NCI-H1930 (cell line): ENCODE results near the gene ELN.

ENCODE experiments used
- DNase-seq, 2 experiments: peaks; one replicate each; lab custom pipeline; 2025; lab: John Stamatoyannopoulos, UW

Gene ELN

DNA sequence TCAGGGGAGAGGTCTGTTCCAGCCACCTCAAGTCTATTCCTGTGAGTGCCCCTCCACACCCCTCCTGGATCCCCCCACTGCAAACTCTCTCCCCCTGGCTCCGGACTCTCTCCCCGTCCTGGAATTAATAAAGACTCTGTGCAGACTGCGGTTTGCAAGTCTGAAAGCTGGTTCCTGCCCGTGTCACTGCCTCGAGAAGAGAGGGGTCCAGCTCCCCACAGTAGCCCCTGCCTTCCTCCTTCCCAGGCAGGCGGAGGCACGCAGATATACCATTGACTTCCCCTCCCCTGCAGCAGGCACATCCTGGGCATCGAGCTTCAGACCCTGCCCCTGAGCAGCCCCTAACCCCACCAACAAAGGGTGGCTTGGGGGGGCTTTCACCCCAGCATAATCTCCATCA, 2.2 kb upstream of the ELN start:
- no peak for DNase-seq

DNA sequence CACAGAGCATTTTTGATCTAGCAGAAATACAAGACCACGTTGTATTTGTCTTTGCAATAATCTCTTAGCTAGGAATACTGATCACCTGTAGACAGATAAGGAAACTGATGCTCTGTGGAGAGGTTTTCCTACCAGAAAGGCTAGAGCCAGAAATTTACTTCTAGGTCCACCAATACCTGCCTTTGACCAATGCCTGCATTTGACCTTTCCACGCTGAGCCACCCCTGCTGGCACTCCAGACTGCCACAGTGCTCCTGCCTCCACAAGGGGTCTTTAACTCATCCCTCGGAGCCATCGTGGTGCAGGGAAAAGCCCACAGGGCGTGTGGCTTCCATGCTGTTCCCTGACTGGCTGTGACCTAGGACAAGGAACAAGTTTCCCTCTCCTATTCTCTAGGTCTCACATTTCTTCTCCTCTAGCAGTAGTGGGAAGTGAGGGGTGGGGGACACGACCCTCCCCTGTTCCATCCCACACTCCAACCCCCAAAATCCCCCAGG, 1.5 kb upstream of the ELN start:
- no peak for DNase-seq

DNA sequence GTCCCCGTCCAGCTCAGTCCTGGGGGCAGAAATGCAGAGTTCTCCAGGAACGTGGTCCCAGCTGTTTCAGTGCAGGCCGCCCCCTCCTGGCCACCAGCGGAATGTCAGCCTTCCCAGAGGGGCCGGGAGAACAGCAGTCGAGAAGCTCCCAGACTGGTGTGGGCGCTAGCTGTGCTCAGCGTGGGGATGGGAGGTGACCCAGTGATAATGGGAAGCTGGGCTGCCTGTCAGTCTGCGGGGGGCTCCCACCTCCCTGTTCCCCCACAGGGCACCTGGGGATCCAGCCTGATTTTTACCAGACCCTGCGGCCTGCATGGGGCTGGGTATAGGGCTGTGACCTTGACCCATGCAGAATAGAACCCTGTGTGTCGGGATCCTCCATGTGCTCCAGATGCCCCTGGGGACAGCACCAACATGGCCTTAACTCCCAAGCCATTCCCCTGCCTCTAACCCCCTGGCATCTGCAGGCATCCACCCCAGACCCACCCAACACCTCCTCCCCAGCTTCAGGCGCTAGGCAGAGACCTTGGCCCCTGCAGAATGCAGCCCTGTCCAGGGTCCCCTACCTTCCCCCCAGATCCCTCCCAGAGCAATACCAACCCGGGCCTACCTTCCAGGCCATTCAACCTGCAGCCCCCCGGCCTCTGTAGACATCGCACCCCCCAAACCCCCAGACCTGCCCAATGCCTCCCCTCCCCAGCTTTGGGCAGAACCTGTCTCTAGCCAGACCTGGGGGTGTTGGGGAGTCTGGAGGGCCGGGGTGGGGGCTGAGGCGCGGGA, 880 bp upstream of the ELN start:
- DNase-seq = peak in 1 of 2 experiments; percentile 51

DNA sequence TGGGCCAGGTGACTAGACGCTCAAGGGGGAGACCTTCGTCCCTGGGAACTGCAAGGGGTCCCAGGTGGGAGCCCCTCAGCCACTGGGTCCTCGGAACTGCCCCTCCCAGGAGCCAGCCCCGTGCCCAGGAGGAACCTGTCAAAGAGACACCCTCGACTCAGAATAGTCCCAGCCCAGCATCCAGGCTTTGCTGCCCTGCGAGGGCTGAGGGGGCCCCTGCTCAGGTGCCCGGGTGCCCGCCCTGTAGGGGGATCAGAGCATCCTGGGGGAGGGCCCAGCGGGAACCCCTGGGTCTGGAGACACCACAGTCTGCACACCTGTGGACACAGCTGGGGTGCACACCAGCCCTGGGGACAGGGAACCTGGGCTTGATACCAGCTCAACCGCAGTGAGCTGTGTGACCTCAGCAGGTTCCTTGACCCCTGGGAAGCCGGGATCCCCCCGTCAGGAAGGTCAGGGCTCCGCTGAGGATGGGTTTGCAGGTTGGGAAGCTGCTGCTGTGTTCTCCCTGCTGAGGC, 407 bp downstream of the ELN start:
- no peak for DNase-seq

DNA sequence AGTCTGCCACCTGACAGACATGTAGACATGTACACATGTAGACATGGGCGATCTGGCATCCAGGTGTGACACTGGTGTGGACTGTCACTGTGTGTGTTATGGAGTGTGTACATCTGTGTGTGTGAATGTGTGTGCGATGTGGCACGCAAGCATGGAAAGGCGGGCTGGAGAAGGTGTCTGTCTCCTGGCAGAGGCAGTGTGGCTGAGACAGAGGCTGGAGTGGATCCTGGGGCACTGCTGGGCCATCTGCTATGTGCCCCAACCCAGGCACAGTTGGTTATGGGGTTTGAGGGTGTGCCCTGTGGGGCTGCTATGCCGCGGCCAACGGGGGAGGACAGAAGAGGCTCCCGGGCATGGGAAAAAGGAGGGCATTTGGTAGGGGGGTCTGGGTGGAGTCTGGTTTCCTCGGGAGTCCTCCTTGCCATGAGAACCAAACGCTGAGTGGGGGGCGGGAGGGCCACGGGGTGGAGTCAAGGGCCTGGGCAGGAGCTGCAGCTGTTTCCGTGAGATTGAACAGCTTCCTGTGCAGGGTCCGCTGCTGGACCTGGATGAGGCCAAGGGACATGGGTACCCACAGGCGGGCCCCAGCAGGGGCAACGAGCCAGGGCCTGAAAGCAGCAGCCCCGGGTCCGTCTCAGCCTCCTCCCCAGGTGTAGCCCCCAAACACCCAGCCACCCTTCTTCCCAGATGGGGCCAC, 1.3 kb downstream of the ELN start:
- DNase-seq = no peak

DNA sequence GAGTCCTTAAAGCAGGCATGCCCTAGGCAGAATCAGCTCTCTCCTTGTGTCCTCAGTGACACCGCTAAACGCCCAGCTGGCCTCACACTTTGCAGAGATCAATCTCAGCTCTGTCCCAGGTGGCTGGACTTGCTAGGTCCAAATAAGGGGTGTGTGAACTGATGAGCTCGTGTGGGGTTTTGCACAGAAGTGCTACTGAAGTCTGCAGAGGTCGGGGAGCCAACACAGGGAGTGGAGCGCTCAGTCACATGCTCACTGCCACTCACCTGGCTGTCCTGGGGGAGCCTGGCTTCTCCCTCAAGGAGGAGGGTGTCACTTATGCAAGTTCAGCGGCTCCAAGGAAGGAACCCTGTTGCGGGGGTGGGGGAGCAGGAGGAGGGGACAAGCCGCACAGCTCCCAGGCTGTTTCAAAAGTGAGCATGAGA, 2.0 kb downstream of the ELN start:
- no peak for DNase-seq

DNA sequence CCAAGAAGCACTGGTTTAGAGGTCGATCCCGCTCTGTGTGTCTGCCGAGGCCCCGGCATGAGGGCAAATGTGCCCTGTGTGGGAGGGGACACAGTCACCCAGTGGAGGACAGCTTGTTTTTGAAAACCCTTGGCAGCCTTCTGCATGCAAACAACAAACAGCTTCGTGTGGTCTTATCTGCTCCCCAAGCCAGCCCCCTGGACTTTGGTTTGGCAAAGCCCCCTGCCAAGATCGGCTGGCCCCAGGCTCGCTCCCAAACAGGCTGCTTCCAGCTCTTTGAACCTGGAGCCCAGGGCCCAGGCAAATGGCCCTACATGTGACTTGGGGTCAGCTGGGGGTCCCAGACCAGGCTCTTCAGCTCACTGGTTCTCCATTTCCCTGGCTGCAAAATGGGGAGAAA, 2.9 kb downstream of the ELN start:
- DNase-seq = no peak

DNA sequence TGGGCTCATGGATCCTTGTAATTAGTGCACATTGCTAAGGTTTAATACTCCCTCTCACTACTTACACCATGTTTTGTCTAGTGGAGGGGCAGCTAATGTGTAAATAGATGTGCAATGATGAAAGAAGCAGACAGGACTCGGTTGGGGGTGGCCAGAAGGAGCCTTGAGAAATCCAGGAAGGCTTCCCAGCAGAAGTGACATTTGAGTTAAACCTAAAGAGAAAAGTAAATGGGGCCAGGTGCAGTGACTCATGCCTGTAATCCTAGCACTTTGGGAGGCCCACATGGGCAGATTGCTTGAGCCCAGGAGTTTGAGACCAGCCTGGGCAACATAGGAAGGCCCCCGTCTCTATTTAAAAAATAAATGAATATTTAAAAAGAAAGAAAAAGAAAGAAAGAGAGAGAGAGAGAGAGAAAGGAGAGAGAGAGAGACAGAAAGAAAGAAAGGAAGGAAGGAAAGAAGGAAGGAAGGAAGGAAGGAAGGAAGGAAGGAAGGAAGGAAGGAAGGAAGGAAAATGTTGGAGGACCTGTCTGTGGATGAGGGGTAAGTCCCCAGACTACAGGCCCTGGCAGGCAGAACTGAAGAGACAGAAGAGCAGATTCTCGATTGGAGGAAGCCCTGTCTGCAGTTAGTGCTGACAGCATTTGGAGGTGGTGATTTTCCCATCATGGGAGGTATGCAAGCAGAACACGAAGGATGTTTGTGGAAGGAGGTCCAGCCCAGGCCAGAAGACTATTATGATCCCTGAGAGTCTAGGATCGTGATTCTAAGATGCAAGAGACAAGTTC, 3.6 kb downstream of the ELN start:
- no peak for DNase-seq

DNA sequence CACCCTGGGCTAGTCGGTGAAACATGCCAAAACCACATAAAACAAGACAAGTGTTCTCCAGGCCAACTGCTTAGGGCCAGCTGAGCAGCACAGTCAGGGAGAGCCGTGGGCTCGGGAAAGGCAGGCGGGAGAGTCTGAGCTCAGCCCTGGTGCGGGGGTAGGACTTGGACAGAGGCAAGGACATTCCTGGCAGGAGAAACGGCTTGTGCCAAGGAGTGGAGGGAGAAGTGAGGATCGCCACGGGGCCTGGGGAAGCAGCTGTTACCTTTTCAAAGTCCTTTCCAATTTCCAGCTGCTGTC, 4.2 kb downstream of the ELN start:
- no peak for DNase-seq

DNA sequence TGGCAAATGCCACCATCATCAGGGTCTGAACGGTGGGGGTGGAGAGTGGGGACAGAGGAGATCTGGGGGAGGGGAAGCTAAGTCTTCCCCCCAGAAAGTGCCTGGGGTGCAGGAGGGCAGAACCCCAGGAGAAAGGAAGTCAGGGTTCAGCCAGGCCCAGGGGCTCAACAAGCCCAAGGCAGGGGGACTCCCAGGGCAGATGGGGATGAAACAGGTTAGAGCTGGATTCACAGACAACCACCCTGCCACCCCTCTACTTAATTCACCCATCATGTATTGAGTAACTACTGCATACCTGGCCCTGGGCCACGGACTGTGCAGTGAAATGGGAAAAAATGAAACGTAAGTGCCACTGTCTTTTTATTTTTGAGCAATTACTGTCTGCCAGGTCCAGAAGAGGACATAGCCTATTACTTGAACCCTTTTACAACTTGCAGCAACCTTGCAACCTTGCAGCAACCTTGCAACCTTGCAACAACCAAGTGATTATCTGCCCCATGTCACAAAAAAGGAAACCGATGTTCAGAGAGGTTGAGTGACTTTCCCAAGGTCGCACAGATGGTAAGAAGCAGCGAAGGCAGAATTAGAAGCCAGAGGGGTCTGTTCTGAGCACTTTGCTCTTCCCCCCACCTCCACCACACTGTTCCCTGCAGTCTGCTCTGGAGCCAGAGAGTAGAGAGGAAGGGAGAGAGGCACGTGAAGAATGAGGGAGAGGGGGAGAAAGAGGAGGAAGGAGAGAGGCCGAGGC, 4.8 kb downstream of the ELN start:
- DNase-seq = no peak

DNA sequence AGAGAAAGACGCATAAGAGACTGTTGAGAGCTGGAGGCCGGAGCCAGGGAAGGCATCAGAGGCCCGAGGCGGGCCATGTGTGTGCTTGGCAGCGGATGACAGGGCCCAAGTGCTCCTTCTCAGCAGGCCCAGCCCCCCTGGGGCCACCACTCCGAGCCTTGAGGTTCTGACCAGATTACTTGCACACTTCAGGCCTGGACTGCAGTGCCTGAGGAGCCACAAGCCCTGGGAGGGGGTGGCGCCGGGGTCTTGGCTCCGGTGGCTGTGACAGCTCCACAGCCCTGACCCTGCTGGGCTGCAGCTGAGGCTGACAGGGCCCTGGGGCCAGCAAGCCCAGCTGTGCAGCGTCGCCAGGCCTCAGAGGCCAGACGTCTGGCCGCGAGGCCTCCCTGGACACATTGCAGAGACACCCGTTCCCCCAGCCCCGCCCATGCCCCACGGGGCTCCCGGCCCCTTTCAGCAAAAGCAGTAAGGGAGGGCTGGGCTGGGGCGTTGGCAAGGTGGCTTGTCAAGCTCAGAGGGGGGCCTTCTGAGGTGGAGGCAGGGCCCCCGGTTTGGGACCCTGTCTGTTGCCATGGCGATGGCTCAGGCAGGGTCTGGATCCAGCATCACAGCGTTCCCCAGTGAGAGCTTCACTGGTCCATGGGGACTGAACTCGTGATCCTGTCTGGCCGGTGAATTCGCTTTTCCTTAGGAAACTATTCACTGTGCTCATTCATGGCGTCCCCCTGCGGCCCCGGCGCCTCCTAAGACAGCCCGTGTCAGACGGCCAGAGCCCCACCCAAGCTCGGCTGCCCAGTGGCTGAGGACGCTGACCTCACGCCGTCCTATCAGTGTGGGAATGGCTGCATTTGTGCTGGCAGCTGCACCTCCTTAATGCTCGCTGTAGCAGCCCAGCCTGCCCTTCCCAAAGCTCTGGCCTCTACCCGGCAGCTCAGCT, 5.7 kb downstream of the ELN start:
- DNase-seq = no peak

DNA sequence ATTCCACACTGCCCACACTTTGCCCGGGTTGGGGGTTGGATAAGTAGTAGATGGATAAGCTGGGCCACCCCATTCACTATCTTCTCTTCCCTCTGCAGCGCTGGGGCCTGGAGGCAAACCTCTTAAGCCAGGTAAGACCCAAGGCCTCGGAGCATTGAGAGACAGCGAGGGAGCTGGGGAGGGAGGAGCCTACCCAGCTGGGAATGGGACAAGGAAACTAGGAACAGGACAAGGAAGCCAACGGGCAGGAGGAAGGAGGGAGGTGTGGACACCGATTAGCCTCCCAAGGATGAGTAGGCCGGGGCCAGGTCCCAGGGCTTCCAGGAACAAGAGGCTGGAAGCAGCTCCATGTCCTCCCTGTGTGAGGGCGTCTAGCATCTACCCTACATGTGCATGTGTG, 9.6 kb downstream of the ELN start:
- no peak for DNase-seq

DNA sequence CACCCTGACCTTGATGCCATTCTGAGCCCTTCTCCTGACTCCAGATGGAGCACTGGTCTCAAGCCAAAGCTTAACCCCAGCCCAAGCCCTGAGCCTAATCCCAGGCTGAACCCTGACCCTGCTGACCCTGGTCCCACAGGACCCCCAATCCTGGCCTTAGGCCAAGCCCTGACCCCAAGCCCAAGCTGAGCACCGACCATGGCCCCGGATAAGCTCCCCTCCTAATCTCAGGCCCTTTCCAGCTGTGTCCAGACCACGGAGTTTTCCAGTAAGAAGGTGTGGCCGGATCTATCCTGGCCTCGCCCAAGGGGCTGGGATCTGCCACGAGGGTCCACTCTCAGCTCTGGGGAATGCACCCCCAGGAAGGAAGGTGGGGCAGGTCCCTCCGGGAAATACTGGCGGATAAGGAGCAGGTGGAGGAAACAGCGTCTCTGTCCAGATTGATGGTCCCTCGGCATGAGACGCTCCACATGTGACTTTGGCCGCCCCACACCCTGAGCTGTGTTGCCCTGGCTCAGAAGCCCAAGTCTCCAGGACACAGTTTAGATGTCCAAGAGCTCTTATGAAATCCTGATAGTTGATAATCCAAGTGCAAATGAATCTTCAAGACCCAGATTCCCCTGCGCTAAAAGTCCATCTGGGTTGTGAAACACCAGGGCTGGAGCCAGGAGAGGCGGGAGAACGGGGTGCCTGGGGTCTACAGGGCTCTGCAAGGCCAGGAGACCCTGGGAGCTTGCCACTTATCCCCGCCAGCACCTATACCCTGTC, 10.4 kb downstream of the ELN start:
- no peak for DNase-seq

DNA sequence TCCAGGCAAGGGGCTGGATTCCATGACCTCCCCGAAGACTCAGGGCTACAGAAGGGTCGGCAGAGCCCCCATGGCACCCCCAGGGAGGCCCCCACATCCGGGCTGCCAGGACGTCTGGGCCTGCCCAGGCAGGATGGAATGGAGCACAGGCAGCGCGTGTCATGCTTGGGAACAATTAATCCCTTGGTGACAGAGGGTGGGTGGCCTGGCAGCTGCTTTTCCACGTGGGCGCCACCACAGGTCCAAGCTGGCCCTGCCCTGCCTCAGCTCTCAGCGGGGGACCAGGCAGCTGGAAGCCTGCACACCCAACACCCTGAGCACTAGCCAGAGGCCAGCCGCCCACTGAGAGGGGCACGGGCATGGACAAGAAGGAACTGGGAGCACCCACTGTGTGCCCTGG, 11.4 kb downstream of the ELN start:
- no peak for DNase-seq

DNA sequence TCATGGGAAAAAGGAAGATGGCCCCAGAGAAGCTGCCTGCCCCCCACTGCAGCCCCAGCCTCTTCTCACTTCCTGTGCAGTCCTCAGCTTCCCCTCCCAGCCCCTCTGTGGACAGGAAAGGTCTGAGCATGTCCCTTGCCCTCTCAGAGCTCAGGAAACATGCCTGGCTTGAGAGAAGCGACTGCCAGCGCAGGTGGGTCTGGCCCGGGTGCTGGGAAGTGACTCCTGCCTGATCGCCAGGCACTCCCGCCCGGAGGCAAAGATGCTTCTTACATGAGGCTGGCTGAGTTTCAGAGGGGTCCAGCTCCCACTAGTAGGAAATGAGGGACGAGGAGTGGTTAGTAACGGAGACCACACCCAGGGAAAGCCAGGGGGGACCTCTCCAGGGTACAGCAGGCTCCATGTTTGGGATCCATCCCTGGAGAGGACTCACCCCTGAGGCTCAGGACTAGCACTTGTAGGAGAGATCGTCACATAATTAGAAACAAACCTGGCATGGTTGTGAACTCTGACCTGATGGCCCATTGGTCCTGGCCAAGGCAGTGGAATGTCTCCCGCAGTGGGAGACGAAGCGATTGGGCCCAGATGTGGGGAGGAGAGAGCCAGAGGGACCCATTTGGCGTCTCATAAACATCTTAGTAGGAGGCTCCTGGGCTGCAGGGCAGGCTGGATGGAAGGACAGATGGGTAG, 12.3 kb downstream of the ELN start:
- DNase-seq = no peak

DNA sequence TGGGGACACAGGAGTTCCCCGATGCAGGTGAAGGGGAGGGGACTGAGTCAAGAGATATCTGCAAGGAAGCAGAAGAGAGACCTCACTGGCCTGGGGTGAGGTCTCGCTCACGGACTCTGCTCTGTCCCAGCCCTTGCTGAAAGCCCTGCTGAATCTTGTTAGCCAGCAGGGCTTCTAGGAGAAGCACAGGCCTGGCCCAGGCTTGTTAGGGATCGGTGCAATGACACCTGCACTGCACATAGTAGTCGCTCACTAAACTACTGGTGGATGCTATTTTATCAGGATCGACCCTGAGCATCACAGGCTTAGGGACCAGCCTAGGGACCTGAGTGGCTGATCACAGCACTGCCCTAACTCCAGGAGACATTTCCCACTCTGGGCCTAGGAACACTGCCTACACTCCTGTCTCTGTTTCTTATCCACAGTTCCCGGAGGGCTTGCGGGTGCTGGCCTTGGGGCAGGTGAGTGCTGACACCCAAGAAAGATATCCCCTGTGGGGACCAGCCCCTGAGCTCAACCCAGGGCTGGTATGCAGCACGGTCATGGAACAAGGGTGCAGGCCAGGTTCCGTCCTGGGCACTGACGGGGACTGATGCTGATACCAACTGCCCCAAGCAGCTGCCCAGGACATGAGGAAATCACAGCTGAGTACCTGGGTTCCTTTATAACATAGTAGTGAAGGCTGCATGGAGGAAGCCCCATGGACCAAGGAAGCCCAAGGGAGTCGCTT, 13.0 kb downstream of the ELN start:
- DNase-seq = no peak

DNA sequence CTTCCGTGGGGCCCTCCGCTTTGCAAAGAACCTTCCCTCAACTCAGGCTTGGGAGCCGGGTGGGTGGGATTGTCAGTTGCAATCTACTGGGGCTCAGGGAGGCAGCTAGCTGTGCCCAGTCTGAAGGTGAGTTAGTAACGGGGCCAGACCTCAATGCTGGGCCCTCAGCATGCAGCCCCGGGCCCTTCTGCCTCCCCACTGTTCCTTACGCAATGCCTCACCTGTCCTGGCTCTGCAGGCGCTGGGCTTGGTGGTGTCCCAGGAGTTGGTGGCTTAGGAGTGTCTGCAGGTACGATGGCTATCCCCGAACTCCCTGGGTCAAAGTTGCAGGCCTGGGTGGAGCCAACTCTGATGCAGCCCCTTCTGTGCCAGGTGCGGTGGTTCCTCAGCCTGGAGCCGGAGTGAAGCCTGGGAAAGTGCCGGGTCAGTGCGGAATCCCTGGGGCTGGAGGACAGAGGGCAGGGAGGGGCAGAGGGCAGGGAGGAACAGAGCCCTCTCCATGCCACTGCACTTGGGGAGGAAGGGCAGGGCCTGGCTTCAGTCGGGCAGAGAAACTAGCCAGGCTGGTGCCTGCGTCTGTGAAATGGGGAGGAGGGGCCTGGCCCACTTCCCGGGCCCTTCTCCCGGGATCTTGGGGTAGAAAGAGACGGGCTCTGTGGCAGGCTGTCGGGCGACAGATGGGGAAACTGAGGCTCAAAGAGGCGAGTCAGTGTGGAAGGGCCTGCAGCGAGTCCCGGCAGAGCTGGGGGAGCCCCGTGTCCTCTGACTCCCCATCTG, 15.0 kb downstream of the ELN start:
- no peak for DNase-seq

DNA sequence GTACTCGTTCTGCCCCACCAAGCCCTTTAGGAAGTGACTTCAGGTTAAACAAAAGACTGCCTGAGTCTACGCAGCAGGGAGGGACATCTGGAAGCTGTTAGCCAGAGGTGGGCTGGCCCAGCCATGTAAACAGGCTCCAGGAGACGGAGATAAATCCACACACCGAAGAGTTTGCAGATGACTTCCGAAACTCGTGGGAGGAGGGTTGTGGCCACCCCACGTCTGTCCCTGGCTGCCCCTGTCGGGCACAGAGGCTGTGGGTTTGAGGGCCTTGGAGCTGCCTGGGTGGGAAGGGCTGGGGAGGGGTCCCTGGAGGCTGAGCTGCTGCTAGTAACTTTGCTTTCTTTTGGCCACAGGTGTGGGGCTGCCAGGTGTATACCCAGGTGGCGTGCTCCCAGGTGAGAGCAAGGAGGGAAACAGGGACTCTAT, 15.6 kb downstream of the ELN start:
- no peak for DNase-seq
